HG02943 (cell line): Measurements from ENCODE around the gene AMDHD1.
"Not testable (repeated sequence)": the region's sequence is repeated elsewhere in the genome, so short reads cannot be mapped to it uniquely, and the experiment has no call there.

Experiments used
- ATAC-seq: cut with Tn5 transposase; IDR thresholded peaks from one replicate; pipeline ENCODE4 v1.9.1; 2021; ENCODE audit warnings: mild to moderate bottlenecking, low read depth, moderate library complexity; ENCODE audit not compliant: unreplicated experiment

The AMDHD1 gene

DNA sequence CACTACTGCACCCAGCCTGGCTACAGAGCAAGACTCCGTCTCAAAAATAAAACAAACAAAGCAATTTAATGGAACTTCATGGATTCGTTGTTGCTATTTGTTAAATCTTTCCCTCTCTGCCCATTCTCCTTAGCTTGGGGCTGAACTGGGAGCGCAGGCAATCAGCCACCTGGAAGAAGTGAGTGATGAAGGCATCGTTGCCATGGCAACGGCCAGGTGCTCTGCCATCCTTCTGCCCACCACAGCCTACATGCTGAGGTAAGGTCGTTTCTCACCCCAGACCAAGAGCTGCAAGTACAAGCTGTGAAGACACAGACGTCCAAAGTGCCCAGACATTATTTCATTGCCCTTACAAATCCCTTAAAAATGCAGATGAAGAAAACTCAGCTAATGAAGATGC lies 19.1 kb downstream of the AMDHD1 start:
- ATAC-seq: no peak

DNA sequence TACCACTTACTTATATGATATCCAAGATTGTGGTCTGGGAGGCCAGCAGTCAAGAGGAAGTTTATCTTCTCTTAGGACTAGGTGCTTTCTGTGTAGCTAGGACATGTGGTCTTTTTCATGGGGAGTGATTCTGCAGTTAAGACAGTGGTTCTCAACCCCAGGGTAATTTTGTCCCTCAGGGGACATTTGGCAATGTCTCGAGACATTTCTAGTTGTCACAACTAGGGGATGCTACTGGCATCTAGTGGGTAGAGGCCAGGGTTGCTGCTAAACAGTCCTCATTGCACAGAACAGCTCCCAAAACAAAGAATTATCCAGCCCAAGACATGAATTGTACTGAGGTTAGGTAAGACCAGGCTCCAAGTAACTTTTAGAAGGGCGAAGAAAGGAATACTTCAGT lies 20.0 kb downstream of the AMDHD1 start:
- ATAC-seq: no peak

DNA sequence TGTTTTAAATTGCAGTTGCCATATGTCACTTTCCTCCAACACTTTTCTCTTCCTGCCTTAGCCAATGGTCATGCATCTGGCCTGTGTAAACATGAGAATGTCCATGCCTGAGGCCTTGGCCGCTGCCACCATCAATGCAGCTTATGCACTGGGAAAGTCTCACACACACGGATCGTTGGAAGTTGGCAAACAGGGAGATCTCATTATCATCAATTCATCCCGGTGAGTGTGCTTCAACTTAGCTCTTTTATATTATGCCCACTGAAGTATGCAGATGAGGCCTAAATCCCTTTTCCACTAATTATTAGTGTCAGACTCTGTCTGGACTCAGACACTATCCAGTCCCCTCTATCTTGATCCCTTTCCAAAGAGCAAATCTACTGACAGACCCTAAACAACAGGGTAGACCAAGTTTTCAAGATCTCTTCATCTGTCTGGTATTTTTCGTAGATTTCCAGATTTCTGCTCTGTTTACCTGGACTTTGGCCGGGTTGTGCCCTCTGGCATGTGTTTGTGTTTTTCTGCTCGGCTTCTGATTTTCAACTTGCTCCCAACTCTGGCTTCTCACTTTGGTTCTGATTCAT lies 23.2 kb downstream of the AMDHD1 start:
- no peak for ATAC-seq

DNA sequence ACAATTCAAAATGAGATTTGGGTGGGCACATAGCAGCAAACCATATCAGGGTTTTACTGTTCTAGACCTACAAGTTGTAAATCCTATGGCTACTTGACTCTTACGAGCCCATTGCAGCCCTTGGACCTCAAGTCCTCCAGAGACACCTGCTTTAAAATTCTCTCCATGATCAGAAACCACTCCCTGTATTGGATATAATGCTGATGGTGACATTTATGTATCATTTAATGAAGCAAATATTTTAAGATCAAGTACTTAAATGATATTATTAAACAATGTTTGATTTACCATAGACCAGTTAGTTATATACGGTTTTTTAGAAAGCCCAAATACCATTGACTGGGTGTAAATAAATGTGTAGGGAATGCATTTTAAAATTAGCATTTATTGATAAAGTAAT lies 24.2 kb downstream of the AMDHD1 start:
- ATAC-seq: no peak

DNA sequence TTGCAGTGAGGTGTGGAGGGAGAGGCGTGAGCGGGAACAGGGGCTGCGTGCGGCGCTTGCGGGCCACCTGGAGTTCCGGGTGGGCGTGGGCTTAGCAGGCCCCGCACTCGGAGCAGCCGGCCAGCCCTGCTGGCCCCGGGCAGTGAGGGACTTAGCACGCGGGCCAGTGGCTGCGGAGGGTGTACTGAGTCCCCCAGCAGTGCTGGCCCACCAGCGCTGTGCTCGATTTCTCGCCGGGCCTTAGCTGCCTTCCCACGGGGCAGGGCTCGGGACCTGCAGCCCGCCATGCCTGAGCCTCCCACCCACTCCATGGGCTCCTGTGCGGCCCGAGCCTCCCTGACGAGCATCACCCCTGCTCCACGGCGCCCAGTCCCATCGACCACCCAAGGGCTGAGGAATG lies 26.0 kb downstream of the AMDHD1 start:
- not testable (repeated sequence) for ATAC-seq

DNA sequence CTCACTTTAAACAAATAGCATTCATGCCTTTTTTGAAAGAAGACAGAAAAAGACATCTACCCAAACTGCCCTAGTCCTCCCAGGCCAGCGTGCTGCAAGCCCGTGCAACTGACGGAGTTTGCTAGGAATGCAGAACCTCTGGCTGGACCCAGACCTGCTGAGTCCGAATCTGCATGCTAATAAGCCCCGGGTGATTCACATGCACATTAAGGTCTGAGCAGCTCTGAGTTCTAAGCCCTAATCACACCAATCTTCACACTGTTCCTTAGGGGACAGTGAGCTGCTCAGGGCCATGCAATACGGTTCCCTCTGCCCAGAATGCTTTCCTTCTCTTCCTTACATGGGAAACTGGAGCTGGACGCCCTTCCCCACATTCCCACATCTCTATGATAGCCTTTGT lies 27.8 kb downstream of the AMDHD1 start:
- no peak for ATAC-seq

DNA sequence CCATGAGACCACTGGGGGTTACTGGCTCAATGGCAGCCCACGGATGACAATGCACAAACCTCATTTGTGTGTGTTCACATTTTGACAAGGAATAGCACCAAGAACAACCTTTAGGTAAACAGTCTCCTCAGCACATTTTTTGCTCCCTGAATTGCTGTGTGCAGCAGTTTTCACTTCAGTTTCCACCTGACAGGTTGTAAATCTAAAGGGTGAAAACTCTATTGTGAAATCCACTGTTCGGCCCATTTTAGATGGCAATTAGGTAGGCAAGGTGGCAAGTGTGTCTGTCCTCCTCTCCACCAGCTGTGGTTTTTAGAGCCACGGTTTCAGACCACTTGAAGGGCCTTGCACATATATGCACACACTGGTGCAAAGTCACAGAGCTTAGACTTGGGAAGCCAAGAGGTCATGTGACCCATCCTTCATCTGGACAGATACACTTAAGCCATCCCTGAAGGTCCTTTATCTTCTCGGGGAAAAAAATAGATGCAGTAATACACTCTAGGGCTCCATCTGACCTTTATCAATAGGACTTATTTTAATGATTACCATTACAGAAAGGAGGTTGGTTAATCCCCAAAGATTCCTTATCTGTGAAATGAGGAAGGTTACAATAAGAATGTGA lies 29.8 kb downstream of the AMDHD1 start:
- no peak for ATAC-seq

DNA sequence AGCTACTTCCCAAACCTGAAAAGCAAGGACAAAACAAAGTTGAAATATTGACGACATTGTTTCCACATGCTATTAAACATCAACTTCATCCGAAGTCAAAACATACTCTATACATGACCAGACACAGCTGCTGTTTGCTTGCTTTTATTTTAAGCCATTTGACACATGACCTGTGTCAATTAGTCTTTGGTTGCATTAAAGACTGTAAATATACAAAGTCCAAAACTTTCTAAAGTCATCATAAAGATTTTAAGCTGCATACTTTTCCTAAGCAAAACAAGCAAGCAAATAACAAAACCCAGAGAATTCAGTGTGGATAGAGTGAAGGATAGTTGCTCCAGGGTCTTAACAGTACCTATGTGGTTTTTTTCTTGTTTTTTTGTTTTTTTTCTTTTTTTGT lies 31.2 kb downstream of the AMDHD1 start:
- no peak for ATAC-seq

DNA sequence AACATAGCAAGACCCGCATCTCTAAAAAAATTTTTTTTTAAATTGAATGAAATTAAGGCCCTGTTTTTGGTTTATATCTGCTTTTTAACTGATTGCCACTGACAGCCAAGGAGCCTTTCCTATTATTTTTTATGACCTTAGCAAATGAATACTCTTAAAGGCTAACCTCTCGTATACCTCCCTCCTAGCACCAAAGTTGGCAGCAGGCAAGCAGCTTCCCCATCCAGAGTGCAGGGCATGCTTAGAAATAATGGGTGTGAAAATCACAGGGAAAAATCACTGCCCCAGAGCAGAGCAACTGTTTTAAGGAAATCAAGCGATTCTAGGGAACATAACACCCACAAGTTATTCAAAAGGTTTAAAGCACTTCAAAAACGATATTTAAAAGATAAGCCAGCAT lies 32.4 kb downstream of the AMDHD1 start:
- ATAC-seq: no peak

DNA sequence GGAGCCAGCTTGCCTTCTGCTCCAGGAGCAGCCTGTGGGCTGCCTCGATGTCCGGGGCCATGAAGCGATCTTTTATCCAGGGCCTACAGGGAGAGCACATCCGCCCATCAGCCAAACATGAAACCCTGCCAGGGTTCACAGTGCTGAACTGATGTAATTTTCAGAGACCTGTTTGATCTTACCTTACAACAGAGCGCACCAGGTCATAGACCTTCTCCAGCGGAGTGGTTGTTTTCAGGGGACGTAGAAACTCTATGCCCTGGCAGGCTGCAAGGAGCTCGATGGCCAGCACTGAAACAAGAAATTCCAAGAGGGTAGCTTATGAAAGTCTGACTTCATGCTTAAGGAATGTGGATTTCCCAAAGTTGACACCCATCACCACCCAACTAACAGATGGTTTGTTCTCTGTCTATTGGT lies 33.3 kb downstream of the AMDHD1 start:
- ATAC-seq: no peak

DNA sequence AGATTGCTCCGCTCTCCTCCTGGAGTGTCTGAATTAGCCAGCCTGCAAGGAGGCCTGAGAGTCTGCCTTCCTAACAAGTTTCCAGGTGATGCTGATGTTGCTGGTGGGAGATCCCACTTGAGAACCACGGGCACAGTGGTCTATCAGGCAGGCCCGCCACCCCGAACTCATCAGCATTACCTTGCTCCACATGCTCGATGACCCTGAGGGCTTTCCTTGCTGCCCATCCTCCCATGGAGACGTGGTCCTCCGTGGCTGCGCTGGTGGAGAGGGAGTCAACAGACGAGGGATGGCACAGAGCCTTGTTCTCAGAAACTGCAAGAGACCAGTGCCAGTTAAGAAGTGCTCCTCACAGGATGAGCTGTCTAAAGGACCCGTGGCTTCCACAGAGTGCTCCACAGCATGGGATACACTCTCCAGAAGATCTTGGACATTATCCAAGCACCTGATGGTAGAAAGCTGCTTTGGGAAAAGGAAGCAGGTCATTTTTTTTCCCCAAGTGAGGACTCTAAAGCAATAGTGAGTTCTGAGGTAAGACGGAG lies 34.7 kb downstream of the AMDHD1 start:
- no peak for ATAC-seq

DNA sequence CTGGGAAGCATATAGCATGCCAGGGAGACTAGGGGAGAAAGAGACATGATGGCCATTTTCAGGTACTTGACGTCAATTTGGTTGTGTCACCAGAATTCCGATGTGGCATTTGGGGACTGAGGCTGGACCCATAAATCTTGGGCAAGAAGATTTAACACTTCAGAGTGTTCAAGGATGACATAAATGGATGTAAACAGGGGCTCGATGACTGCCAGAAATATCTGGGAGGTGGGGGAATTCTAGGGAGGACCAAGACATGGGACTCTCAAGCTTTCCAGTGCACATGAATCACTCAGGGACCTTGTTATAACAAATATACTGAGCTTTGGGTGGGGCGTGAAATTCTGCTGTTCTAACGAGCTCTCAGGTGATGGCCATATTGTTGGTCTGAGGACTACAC lies 35.2 kb downstream of the AMDHD1 start:
- no peak for ATAC-seq

DNA sequence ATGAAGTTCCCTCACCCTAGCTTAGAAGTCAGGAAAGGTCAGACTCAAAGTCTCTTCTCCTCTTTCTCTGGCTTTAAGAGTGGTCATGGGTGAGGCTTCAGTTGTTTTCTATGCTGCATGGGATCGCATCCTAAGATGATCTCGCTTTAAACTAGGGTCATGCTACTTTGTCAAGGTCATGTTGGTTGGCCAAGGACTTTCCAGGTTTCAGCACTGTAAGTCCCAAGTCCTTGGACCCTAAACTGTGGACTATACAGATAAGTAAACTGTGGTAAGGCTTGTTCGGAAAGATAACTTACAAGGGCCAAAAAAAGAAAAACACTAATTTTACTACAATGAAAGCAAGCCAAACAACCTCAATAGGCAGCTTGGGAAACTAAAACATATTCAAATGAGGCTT lies 35.6 kb downstream of the AMDHD1 start:
- ATAC-seq: no peak

DNA sequence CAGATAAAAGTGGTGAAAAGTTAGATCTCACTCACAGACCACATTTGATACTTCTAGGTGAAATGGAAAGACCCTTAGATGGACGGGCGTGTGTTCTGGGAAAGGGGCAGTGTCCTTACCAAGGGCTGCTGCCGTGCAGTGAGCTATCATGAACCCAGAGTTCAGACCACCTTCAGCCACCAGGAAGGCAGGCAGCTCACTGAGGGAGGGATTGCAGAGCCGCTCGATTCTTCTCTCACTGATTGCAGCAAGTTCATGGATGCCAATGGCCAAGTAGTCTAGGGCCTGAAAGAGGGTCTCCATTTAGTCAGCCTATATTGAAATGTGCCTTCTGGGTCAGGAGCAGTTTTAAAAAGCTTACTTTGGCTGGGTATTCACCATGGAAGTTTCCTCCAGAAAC lies 37.3 kb downstream of the AMDHD1 start:
- no peak for ATAC-seq

DNA sequence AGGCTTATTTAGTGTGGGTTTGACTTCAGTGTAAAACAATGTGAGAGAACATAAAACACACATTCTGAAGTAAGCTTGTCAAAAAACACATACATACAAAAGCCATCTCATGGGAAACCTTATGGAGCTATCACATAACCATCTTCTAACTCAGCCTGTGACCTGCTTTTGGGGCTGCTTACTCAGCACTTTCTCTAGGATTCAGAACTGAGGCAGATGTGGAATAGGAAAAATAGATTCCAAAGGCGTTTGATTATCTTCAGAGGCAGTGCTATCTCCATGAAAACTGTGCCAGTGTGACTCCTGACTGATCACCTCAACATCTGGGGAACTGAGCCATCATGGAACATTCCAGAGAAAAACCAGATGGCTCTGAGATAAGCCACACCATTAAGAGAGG lies 39.5 kb downstream of the AMDHD1 start:
- ATAC-seq: no peak

DNA sequence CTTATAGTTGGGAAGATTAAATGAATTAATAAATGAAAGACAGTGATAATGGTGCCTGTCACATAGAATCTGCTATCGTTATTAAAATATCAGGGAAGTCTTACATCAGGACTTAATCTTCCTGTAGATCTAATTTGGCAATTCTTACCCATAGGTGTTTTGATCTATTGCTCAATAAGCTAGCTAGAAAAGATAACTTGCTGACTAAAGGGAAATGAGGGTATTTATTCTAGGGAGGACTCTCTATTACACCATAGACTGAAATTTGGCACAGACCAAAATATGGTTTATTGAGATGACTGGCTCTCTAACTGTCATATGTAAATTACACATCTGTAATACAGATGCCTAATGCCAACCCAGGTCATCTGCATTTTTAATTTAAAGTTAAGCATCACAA lies 41.6 kb downstream of the AMDHD1 start:
- no peak for ATAC-seq

DNA sequence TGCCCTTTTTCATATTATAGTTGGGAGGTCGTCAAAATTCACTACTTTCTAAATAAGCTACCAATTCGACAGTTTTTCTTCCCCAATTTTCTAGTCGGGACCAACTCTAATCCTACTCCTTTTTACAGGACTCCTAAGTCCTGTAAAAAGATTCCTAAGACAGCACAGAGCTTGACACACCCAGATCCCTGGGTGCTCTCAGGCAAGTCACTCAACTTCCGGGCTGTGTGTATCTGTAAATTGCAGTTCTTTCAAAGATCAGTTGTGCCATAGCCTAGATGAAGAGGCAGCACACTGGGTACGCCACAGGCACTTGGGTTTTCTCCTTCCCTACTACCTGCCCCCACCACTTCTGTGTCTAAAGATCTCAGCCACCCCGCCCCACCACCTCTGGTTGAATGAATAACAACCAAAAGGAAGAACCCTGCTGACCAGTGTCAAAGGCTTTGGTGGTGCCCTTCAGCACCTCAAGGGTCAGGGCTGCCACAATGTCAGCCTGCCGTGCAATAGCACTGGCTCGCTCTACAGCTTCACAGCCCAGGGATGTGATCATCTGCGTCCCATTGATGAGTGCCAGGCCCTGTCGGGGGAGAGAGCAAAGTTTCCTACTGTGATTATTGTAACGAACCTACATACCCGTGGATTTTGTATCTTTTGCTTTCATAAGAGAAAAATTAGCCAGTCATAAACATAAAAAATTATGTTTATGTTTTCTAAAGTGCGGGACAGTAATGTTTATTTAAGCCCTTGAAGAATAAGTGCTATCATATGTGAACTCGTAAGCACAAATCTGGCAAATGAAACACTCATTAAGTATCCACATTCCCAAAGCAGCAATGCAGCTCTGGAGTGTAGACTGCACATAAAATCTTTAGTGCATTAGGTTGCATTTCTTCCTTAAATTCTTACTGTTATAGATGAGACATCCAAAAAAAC lies 43.8 kb downstream of the AMDHD1 start:
- ATAC-seq: no peak

DNA sequence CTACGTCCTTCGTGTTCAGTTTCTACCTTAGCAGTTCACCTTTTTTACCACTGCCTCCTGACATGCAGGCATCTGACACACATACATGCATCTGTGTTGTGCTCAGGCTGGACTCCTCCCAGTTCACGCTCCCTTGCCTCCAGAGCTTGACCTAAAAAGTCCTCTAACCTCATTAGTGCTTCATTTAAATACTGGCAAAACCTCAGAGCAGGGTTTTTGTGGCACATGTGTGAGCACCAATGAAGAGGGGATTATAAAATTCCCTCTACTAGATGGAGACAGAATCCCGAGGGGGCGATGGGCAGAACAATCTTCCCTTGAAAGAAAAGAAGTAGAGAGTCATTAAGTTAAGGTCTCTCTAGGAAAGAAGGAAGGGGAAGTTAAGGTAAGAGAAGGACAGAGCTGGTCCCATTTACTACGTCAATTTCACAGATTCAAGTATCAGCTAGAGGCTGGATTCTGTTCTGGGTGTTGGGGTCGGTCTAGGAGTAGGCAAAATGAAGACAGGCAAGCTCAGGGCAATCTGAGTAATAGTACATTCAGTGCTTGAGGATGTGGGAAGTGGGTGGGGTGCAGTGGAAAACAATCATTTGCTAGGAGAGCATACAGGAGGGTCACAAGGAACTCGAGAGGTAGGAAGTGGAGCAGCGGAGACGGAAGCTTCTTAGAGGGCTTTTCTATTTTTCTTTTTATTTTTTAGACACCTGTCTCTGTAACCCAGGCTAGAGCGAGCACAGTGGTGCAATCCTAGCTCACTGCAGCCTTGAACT lies 45.6 kb downstream of the AMDHD1 start:
- no peak for ATAC-seq

DNA sequence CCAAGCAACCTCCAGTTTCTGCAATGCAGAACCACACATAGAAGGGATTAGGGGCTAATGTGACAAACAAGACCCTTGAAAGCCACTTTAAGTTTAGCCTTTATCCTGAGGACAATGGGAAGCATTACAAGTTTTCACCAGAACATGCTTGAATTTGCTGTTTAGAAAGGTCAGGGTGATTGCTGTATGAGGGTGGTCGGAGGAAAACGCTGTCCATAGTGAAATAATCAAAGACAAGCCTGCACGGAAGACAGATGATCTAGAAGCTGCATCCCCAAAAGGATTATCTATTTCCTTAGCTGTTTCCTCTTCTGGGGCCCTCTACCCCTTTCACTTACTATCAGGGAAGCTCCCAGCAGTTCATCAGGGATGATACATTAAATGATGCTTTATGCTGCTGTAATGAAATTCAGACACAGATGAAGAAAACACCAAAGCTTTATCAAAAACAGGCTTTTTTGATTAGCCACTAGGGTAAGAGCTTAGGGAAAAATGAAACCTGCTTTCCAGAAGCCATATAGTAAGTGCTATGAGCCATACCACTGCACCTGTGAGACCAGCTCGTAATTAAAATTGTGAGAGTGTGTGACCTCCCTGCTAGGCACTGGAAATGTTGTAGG lies 46.5 kb downstream of the AMDHD1 start:
- no peak for ATAC-seq

DNA sequence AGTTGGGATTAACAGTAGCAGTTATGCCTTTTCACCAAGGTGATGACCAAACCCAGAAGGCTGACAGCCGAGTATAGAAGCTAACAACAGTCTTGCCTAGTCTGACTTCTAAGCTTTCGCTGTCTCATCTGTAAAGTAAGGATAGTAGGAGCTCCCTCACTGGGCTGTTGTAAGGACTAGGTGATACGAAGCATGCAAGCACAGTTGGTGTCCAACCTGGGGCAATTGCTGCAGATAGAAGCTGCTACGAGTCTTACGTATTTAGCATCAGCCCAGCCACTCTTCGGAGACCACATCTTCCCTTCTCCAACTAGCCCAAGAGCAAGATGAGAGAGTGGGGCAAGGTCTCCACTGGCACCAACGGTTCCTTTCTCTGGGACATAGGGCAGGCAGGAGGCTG lies 47.0 kb downstream of the AMDHD1 start:
- ATAC-seq: no peak
